ENCODE results near the gene PALLD. TPM values are rescaled to one million over a fixed set of nuclear protein-coding genes. Genes with fewer than 3 reads are reported as not detected.

PALLD gene
- total and polyA plus RNA-seq, 2 of the 13 experiments (the other 11 are each of a cell fraction or from before 2014, with no cell fraction given): 0.50 to 1.5 TPM

- peak overlapping the region; percentile 63 to 89 (median 75); a peak in 5 of 6 replicates for H3K4me3 ChIP-seq (replicated peaks in 1 of 3; ENCODE audit: insufficient read depth in 1 of 3, low read depth in 2 of 3, low read length in 3 of 3)
- FAIRE-seq (no peak), DNase-seq (ENCODE audit: low spot score) (peak; percentile 7), ATAC-seq (peak; percentile 17)
- H3K27ac ChIP-seq (ENCODE audit: extremely low read length, insufficient read depth, low read length): no peak overlapping the region
- in situ Hi-C loops (cut with HindIII; ENCODE audit: extremely low pct_ligation_motif_present, low pct_unique_long_range_greater_than_20kb) (no loop called here), intact Hi-C loops (cut with micrococcal nuclease; ENCODE audit: unreplicated experiment) (no loop called here)
- TF ChIP-seq MEF2D (CRISPR knock-in tag; IDR thresholded peaks at IDR 0.05) (no peak), IKZF5 (CRISPR knock-in tag; IDR thresholded peaks at IDR 0.05) (no peak), GABPA (IDR thresholded peaks at IDR 0.05; ENCODE audit: low read depth, low read length) (no peak), GABPA (CRISPR knock-in tag; IDR thresholded peaks at IDR 0.05; ENCODE audit: low read depth) (peak; percentile 83), ZNF143 (CRISPR knock-in tag; IDR thresholded peaks at IDR 0.05) (no peak), SP5 (CRISPR knock-in tag; IDR thresholded peaks at IDR 0.05; ENCODE audit: borderline replicate concordance, low read depth) (no peak), ZNF564 (CRISPR knock-in tag; IDR thresholded peaks at IDR 0.05) (no peak), GABPB1 (CRISPR knock-in tag; IDR thresholded peaks at IDR 0.05) (peak; percentile 33; the same call in 1 of the 2 replicates), ZNF17 (CRISPR knock-in tag; IDR thresholded peaks at IDR 0.05) (no peak), CBX1 (IDR thresholded peaks at IDR 0.05; ENCODE audit: low read depth) (no peak), RARG (CRISPR knock-in tag; IDR thresholded peaks at IDR 0.05; ENCODE audit: low read depth) (no peak), NFKB2 (CRISPR knock-in tag; IDR thresholded peaks at IDR 0.05; ENCODE audit: borderline replicate concordance) (no peak), ZNF280D (CRISPR knock-in tag; IDR thresholded peaks at IDR 0.05) (no peak), ETS1 (CRISPR knock-in tag; IDR thresholded peaks at IDR 0.05) (no peak), KMT2A (CRISPR knock-in tag; IDR thresholded peaks at IDR 0.05) (no peak), AHR (CRISPR knock-in tag; IDR thresholded peaks at IDR 0.05) (no peak)
- TF ChIP-seq, protein P1, sequence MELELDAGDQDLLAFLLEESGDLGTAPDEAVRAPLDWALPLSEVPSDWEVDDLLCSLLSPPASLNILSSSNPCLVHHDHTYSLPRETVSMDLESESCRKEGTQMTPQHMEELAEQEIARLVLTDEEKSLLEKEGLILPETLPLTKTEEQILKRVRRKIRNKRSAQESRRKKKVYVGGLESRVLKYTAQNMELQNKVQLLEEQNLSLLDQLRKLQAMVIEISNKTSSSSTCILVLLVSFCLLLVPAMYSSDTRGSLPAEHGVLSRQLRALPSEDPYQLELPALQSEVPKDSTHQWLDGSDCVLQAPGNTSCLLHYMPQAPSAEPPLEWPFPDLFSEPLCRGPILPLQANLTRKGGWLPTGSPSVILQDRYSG (CRISPR knock-in tag; IDR thresholded peaks at IDR 0.05): no peak
- TF ChIP-seq, protein P2, sequence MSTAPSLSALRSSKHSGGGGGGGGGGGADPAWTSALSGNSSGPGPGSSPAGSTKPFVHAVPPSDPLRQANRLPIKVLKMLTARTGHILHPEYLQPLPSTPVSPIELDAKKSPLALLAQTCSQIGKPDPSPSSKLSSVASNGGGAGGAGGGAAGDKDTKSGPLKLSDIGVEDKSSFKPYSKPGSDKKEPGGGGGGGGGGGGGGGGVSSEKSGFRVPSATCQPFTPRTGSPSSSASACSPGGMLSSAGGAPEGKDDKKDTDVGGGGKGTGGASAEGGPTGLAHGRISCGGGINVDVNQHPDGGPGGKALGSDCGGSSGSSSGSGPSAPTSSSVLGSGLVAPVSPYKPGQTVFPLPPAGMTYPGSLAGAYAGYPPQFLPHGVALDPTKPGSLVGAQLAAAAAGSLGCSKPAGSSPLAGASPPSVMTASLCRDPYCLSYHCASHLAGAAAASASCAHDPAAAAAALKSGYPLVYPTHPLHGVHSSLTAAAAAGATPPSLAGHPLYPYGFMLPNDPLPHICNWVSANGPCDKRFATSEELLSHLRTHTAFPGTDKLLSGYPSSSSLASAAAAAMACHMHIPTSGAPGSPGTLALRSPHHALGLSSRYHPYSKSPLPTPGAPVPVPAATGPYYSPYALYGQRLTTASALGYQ (CRISPR knock-in tag; IDR thresholded peaks at IDR 0.05): no peak
- no peaks in the 10 kb centered on the region for H3K79me2 ChIP-seq (ENCODE audit: insufficient read depth, low read length)
- BruUV-seq (replicated peaks): no TSS peak
- no peaks in the 10 kb centered on the region for H3K36me3 ChIP-seq (replicated peaks in 1 of 2; ENCODE audit: control insufficient read depth in 1 of 2, insufficient read depth in 2 of 2, low read length in 2 of 2)
- 12% methylated on average over 7 of the region's 7 CpGs for WGBS (ENCODE audit: low lambda C conversion rate)
- H3K27me3 ChIP-seq (ENCODE audit: control insufficient read depth in 1 of 2, insufficient read depth in 2 of 2, low read length in 2 of 2): peaks cover 0 to 2% of the 10 kb centered on the region in 2 experiments; a peak in 1 of 5 replicates
- ChIA-PET CTCF (ENCODE audit: low intra/inter-chr PET ratio, low total read pairs) (no interaction called here), POLR2A (no interaction called here)
- peak overlapping the region; percentile 97 for H2AFZ ChIP-seq (ENCODE audit: low read length)
- no peaks in the 10 kb centered on the region for H3K9me3 ChIP-seq (ENCODE audit: low read length)
- H4K20me1 ChIP-seq (ENCODE audit: insufficient read depth, low read length): no peaks in the 10 kb centered on the region
- H3K9ac ChIP-seq (ENCODE audit: insufficient read depth, low read depth, low read length): peak overlapping the region; percentile 57
- H3K4me1 ChIP-seq (ENCODE audit: insufficient read depth, low read length): peaks cover 8% of the 10 kb centered on the region; the same call in 1 of the 2 replicates
- H3K4me2 ChIP-seq (ENCODE audit: low read depth, low read length): peak overlapping the region; percentile 91
Measured at GRCh38 chr4:168480931-168481611, 15.8 kb upstream of the PALLD start.
